ENCODE data around the gene COA8.

Gene COA8

DNA sequence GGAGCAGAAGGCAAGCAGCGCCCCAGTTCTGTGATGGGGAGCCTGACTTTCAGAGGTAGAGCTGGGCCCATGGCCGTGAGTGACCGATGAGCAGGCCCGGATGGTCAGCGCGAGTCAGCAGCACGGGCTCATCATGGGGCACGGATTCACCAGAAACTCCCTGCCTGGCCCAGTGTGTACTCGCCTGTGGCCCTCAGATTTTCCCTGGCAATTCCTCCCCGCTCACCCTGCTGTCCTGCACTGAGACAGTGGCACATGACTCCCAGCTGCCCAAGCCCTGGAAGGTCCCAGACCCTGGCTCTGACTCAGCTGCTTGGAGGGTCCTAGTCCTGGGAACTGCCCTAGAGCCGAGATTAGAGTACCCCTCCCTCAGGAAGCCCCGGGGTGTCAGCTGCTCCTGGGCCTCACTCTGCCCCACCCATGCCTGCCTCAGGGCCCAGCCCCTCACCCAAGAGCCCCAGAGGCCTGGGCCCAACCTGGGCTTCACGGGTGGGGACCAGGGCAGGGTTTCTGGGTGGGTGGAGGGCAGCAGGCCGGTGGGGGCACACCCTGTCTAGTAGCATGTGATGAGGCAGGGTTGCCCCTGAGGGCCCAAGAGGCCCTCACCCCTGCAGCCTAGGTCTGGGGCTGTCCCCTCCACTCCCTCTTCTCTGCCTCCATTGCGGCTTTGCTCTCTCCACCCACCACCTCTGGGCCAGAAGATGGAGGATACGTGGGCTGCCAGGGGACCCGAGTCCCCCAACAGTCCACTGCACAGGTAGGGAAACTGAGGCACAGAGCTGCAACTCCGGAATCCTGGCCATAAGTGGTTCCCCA, 25.4 kb upstream of the COA8 start:
- no peak for DNase-seq (ENCODE audit: low read depth)

DNA sequence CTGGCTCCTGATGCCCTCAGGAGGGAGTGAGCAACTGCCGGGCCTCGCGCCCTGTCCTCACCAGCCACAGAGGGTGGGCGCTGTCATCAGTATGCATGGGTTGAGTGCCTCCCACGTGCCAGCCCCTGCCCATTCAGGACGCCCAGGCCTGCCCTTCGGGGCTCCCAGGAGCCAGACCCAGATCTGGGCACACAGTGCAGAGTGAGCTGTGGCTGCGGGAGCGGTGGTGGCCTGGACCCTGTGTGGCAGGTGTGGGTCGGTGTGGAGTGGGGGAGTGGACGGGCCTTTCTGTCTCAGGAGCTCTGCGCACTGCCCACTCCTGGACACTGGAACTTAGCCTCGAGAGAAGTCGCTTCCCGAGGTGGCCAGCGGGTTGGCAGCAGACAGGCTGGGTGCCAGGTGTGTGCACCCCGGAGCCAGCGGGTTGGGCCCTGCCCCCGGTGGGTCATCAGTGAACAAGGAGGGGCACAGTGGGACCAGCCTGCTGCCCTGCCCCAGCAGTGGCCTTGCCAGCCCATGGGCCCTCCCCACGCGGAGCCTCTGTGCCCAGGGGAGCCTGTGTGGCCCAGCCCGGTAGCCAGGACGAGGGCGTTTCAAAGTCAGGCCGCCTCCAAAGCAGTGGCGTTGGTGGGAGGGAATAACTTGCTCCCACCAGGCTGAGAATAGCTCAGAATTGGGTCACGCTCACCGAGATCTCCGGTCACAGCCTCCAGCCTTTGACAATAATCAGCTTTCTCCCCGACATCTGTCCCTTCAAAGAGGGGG, 24.3 kb upstream of the COA8 start:
- DNase-seq (ENCODE audit: low read depth), result no peak

DNA sequence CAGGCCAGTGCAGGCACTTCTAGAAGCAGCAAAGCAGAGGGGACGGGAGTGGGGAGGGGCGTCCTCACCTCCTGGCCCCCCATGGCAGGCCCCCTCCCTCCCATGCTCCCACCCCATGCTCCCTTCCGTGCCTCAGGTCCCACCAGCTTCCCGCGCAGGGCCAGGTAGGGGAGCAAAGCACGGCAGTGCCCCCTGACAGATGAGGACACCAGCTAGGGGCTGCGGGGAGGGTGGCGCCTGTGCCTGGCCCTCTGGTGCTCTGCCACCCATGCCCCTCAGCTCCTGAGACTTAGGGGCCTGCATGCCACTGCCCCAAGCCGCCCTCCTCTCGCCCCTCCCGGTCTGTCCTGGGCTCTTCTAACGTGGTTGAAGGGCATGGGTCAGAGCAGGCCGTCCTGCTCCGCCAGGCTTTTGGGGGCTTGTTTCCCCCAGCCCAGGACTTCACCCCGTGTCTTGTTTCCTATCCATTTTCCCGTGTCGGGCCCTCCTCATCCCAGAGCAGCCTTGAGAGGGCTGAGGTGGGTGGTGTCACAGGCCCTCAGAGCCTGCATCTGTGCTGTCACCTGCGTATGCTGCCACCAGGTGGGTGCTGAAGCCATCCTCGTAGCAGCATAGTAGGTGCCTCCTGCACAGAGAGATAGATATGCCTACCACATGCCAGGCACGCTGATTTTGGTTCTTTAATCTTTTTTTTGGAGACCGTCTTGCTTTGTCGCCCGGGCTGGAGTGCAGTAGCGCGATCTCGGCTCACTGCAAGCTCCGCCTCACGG, 23.5 kb upstream of the COA8 start:
- DNase-seq (ENCODE audit: low read depth), result no peak

DNA sequence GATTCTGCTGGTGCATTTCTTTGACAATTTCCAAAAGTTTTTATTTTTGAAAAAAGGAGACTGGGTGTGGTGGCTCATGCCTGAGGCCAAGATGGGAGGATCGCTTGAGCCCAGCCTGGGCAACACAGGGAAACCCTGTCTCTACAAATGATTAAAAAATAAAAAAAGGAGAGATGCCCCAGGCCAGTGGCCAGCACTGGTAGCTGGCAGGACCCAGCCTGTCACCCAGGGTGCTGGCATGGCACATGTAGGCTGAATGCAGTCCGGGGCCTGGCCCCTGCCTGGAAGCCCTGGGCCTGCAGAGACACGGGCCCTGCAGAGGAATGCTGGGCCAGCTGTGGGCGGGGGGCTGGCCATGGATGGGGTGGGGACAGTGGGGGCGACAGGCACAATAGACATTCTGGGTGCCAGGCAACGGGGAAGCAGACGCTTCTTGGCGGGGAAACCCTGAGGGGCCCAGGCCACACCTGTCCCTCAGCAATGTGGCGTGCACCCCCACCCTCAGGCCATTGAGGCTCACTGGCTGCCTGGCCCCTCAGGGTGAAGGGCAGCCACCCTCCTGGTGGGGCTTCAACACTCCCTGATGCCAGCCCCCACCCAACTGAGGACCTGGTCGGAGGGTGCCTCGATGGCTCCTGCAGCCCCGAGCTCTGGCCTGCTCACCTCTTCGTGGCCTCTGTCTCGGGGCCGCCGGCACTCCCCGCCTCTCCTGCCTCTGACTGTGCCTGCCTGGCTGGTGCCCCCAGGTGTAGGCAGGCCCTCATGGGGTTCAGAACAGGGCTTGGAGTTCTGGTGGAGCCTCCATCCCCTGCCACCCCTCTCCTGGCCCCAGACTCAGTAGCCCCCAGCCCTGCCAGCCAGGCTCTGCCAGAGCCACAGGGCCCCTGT, 21.7 kb upstream of the COA8 start:
- no peak for DNase-seq (ENCODE audit: low read depth)

DNA sequence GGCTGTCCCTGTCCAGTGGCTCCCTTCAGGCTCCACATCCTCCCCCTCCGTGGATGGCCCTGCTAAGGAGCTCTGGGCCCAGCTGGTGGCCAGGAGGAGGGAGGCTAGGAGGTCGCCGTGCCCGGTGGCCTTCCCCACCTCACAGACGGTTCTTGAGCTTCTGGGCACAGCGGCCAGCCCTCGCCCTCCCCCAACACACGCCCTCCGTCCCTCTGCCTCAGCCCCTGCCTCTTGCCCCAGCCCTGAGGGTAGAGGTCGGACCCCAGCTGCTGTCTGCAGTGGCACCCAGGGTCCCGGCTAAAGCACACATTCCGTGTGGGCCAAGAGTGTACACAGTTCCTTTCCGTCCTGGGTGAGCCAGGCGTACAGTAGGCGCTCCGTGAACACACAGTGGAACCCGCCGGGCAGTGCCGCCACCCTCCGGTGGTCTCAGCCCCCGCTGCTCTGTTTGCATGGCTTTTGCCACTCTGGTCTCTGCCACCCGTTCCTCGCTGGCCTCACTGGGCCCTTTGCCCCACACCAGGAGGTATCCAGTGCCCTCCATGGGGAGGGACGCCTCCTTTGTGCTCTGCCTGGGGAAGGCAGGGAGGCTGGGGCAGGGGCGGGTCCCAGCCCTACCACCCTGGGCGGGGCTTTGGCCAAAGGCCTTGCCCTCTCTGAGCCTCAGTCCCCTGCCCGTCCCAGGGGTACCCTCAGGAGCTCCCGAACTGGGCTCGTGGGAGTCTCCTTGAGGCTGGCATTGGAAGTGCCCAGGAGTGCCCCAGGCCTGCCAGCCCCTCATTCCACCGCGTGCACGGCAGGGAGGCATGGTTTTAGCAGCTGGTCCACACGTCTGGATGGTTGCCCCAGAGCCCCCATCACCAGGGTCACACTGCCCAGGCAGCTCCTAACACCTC, 20.8 kb upstream of the COA8 start:
- DNase-seq (ENCODE audit: low read depth), result no peak

DNA sequence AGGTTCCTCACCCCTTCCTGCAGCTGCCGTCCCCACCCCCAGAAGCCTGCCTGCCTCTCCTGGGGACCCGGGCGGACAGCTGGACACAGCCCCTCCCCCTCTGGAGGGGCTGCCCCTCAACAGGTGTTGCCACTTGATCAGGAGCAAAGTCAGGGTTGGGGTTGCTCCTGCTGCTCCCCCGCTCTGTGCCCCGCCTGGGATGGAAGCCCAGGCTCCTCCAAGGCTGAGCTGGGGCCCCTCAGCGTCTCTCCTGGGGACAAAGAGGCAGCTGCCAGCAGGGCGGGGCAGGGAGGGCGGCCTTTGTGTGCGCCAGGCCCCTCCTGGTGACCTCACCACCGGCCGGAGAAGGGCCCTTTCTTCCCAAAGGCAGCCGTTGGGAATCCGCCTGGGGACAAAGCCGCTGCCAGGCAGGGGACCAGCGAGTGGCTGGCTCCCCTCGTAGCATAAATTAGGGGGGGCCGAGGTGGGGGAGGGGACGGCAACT, 20.1 kb upstream of the COA8 start:
- DNase-seq (ENCODE audit: low read depth), result no peak

DNA sequence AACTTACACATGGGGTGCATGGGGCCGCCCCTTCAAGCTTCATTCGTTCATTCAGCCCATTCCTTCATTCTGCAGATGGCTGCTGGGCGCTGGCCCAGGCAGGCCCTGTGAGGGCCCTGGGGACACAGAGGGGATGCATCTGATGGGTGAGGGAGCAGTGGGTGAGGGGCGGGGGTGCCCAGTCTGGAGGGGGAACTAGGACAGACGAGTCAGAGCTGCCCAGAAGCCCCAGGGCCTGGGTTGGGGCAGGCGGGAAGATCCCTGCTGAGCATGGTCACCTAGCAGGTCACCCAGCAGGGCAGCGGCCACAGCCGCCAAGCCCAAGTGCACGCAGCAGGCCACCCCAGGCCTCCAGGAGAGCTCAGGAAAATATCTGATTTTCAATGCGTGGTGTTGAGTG, 19.6 kb upstream of the COA8 start:
- DNase-seq (ENCODE audit: low read depth), result no peak

DNA sequence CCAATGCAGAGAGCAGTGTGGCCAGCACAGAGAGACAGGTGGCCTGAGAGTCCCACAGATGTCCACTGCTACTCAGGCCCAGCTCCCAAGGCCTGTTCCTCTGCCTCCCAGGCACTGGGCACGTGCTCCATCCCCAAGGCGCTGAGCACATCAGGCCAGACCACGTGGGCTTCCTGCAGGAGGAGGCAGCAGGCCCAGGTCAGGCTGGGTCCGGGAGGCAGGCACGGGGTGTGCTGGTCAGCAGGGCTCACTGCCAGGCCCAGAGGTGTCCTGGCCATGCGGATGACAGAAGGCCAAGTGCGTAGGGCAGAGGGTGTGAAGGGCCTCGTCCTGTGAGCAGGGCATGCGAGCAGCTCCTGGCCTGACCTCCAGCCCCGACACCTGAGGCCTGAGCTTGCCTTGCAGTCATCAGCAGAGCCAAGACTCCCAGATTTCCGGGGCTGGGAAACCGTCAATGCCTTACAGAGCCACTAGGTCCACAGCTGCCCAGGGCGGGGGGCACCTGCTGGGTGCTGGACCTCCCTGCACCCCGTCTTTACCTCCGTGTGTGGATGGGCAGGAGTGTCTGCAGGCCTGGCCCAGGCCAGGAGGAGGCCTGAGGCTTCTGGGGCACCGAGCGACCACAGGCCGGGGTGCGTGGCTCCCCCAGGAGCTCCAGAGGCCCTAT, 18.9 kb upstream of the COA8 start:
- DNase-seq (ENCODE audit: low read depth), result no peak

DNA sequence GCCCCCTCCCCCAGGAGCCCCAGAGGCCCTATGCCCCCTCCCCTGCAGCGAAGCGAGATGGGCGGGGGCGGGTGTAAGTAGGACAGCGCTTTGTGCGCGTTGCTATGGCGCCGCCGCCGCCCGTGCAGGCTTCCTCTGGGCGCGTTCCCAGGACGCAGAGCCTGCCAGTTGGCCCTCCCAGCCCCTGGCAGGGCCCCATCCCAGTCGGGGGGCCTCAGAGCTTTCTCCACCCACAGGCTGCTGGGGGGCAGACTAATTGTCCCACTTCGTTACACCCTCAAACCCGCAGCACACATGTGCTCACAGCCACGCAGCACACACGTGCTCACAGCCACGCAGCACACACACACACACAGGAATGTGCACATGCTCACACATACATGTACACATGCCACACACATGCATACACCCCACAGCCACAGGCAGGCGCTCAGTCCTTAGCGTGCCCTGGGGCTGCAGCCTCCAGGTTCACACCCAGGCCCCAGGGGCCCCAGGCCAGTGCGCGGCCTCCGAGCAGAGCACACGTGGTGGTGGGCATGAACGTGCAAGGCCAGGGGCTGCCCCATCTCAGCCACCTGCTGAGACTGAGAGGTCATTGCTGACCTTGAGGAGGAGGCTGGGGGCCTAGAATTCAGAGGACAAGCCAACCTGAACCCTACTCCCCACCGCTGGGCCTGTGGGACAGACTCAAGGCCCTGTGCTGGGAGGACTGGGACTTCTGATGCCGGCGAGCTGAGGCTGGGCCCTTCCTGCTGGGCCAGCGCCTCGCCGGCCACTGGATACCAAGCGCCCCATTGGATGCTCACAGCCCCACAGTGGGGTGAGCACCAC, 18.2 kb upstream of the COA8 start:
- no peak for DNase-seq (ENCODE audit: low read depth)

DNA sequence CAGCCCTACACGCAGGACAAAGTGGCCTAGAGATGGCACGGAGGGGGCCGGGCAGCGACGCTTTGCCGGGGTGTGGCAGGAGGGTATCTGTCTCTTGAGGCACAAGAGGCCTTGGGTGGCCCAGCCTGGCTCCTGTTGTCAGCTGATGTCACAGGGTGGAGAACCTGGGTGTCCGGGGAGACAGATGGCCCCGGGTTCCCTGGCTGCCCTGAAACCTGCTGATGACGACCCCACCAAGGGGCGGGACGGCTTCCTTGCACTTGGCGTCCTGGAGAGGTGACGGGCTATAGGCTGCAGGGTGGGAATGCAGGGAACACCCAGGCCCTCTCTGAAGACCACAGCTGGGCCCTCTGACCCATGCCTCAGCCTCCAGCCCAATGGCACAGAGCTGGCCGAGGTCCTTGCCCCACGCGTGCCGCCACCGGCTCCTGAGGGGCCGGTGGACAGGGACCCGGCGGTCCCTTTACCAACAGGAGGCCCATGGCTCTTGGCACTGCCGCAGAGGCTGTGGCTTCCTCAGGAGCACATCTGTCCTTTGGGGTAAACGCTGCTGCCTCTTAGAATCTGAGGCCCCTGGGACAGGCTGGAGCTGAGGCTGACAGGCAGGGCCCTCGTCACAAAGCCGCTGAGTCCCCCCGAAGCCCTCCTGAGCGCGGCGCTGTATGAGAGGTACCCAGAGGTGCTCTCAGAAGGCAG, 17.4 kb upstream of the COA8 start:
- DNase-seq (ENCODE audit: low read depth), result no peak

DNA sequence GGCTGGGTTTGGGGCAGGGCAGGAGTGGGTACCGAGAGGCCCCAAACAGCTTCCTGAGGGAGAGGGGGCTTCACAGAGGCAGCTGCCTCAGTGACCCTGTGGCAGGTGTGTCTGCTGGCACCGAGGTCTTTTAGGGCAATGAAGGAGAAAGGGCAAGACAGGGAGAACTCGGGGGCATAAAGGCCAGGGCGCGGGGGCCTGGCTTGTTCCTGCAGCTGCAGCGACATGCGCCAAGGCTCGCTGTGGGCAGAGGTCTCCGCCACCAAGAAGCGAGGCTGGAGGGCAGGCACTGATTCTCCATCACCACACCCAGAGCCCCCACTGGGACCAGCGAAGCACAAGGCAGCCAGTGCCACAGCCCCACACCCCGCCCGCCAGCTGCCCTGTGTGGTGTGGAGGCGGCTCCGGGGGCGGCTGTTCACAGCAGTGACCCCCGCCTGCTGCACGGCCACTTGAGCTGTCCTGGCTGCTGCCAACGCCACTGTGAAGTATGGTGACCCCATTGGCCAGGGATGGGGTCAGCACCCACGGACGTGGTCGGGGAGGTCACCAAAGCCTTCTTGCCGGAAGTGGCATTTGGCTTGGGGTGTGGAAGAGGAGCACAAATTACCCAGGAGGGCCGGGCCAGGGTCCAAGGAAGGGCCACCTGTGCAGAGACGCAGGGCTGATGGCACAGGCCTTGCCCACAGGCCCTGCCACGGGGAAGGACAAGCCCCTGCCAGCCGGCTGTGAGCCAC, 16.7 kb upstream of the COA8 start:
- no peak for DNase-seq (ENCODE audit: low read depth)

DNA sequence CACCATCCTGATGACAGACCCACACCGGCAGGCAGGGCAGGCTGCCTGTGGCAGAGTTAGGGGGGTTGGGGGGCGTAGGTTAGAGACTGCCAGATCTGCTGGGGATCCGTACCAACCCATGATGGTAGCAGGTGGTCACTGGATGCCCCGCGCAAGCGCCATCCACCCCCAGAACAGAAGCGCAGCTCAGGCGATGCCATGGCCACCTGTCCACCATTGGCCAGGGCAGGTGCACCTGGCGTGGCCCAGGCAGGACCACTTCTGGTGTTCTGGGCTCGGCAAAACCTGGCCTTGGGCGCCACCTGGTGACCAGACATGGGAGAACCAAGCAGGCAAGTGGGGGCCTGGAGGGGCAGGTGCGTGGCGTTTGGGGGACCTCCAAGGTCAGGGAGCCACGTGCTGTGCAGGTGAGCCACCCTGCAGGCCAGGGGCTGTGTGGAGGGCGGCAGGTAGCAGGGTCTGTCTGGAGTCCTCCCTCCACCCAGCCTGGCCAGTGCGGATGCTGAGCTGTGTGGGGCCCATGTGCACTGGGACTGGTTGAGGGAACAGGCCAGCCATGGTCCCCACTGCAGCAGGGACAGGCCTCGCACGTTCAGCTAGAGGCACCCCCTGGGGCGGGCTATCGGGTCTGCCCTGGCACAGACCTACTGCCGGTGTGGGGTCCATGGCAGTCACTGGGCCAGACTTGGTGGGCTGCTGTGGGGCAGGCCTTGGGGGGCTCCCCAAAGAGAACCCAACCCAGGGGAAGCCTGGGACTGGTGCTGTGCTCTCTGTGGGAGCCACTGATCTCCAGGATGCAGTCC, 15.9 kb upstream of the COA8 start:
- no peak for DNase-seq (ENCODE audit: low read depth)

DNA sequence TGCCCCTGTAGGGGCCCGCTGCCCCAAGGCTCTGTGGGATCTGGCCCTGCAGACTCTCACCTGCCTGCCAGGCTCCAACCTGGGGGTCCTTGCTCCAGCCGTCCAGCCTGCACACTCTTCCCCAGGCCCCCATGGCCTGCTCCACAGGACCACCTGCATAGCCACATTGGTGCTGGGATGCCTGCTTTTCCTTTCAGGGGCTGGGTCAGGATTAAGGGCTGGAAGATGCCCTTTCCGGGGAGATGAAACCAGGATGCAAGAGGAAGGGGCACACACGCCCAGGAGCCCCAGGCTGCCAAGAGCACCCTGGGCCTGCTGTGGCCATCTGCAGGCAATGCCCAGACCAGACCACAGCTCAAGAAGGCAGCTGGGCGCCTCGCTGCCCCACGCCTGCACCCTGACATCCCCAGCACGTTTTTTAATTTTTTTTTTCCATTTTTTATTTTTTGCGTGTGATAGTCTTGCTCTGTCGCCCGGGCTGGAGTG, 15.3 kb upstream of the COA8 start:
- no peak for DNase-seq (ENCODE audit: low read depth)

DNA sequence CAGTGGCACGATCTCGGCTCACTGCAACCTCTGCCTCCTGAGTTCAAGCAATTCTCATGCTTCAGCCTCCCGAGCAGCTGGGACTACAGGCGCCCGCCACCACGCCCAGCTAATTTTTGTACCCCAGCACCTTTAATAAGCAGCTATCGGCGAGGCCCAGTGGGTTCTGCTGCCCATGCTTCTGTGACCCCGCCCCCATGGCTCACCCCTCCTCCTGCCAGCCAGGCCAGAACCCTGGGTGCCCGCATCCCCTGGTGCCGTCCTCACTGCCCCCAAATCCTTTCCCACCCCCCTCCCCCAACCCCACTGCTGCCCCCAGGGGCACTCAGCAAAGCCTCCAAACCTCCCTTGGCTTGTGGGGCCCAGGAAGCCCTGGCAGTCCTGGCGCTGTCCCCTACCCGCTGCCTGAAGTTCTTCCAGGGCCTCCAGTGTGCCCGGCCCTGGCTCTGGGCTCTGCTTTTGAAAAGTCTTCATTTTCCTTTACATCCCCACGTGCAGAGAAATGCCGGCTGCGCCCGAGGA, 14.8 kb upstream of the COA8 start:
- no peak for DNase-seq (ENCODE audit: low read depth)

DNA sequence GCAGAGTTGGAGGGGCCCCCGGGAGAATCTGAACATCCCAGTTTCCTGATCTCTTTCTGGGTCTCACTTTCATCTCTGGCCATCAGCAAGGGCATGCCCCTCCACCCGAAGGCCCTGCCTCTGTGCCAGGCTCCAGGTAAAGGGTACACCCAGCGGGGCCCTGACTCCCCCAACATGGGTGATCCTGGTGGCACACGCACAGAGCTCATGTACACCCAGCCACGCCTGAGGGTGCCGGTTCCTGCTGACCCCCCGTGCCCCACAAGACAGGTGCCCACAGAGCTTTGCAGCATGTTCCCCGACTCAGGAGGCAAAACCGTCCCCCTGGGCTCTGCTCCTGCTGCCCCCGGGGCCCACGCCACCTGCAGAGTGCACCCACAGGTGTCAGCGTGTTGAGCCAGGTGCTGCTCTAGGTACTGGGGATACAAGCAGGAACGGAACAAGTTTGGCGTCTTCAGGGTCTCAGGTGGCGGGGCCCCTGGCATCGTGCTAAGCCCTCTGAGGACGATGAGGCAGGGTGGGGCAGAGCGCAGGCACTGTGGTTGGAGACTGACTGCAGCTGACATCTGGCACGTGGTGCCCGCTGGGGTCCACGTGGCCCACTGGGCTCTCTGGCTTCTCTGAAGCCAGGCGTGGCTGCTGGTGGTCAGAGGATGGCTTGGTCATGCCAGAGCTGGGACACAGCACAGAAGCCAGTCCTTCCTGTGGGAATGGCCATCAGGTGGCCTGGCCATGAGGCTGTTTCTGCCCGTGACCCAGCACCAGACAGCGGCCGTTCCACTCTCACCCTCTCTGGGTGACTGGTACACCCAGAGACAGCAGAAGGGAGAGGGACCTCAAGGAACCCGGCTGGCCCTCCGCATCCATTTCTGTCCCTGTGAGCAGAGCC, 14.1 kb upstream of the COA8 start:
- no peak for DNase-seq (ENCODE audit: low read depth)

Data from HS-5 (cell line).